Adrenal gland (tissue), 12 donors: ENCODE data around the gene SLC9C1. TPM values are rescaled to one million over a fixed set of nuclear protein-coding genes. Genes with fewer than 3 reads are reported as not detected.

ENCODE experiments used
- DNase-seq, 7 donors: peaks; one replicate each; pipeline ENCODE4 v3.0.0-alpha.2; 2019 to 2020
- H3K27ac ChIP-seq, 5 donors: fragments of 200-600 bp; sonication (generic) in 4 of 5; 1 replicate in 3 of 5; 2 replicates in 2 of 5; pipeline versions ENCODE4 v1.5.1 to v1.8.0; 2016 to 2020; ENCODE audit warnings: mild to moderate bottlenecking in 1 of 5
- H3K27me3 ChIP-seq: fragments of 200-600 bp; 2 replicates; pipeline ENCODE4 v1.8.0; 2021
- H3K36me3 ChIP-seq, 2 donors: fragments of 200-600 bp; replicated peaks in 1 of 2; 1 replicate in 1 of 2; 2 replicates in 1 of 2; pipeline versions ENCODE4 v1.5.1 to v1.8.0; 2018 to 2022
- H3K4me1 ChIP-seq, 2 donors: fragments of 200-600 bp; replicated peaks in 1 of 2; 1 replicate in 1 of 2; 2 replicates in 1 of 2; pipeline versions ENCODE4 v1.5.1 to v1.8.0; 2018 to 2021
- H3K4me3 ChIP-seq, 4 donors: fragments of 200-600 bp; sonication (generic) in 3 of 4; one replicate each; pipeline ENCODE4 v1.5.1; 2016 to 2018
- H3K9me3 ChIP-seq, 3 donors: fragments of 200-600 bp; sonication (generic) in 1 of 3; replicated peaks in 1 of 3; 1 replicate in 2 of 3; 2 replicates in 1 of 3; pipeline versions ENCODE4 v1.5.1 to v1.8.0; 2016 to 2021
- POLR2A ChIP-seq, 2 donors: fragments of 450-650 bp; IDR thresholded peaks; one replicate each; pipeline ENCODE4 v1.6.1; 2017; ENCODE audit warnings: antibody characterized with exemption in 2 of 2, mild to moderate bottlenecking in 2 of 2, moderate library complexity in 1 of 2
- WGBS, 4 donors: extraction: QIAGEN DNeasy Blood & Tissue Kit in 2 of 4; methylation state at CpG; one replicate each; pipeline versions ENCODE4 v1.1.5 to v1.1.7; 2013 to 2017; 5-methylcytosine and 5-hydroxymethylcytosine counted together
- intact Hi-C, 2 donors: fragments of 100-400 bp; cut with DNase I; formaldehyde crosslinking; loops; one replicate each; pipeline versions ENCODE4 v1.14.1 to v1.15.0; 2022 to 2023
- polyA plus RNA-seq, 3 donors: library from polyadenylated mRNA; stranded (reverse); fragments of 200-250 nt in 2 of 3; fragments of 350-450 nt in 1 of 3; fragmentation: Illumina TruSeq in 1 of 3; extraction: RNeasy Lipid Tissue Mini Kit (QIAGEN cat#74804) in 1 of 3; gene quantifications; one replicate each; pipeline ENCODE4 v1.2.3, GENCODE V29; 2013 to 2014
- total RNA-seq, 9 donors: library from RNA; depleted of rRNA in 4 of 9; stranded (reverse); fragments of >200 nt in 4 of 9; fragments of 120-200 nt in 1 of 9; fragmentation: NEBNext Ultra II Directional in 1 of 9; extraction: Animal tissue kit (Norgen Biotek cat#: 25700) in 1 of 9; gene quantifications; one replicate each; pipeline versions ENCODE4 v1.1.0 to v1.2.4, GENCODE V29; 2013 to 2023
- TF ChIP-seq, protein P1 (sequence below), 6 experiments: fragments of 450-650 bp in 4 of 6; fragments of 200-600 bp in 2 of 6; sonication (generic) in 1 of 6; IDR thresholded peaks; 1 replicate in 5 of 6; 2 replicates in 1 of 6; pipeline versions ENCODE4 v1.5.1 to v1.8.0; 2016 to 2021; ENCODE audit warnings: antibody characterized with exemption in 6 of 6, mild to moderate bottlenecking in 2 of 6, moderate library complexity in 1 of 6
- donor health status: healthy with polysubstance abuse.
- donor health status: Bipolar disorder and iron deficiency.
- donor health status: DM: yes; HTN: yes; CAD: no.
- donor health status: DM: no; HTN: no; CAD: no.
- donor health status: DM: no; HTN: no; CAD: no.
- donor health status: DM: yes; HTN: yes; CAD: no.

The SLC9C1 gene
- total and polyA plus RNA-seq, 12 donors: 0.72 TPM; not detected in 11

DNA sequence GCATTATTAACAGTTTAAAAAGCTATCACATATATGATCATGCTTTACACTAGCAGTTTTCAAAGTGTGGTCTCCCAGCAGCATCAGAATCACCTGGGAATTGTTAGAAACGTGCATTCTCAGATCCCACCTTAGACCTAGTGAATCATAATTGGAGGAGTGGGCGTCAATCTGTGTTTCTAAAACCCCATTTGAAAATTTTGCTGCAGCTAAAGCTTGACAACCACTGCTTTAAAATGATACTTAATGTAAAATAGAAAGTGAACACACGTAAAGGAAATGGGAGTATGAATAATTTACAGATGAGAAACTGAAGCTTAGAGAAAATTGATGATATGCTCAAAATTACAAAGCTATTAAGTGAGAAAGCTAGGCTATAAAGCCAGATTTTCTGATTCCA lies 62.3 kb downstream of the SLC9C1 start:
- WGBS, 4 donors: 75 to 82% (median 79%) methylated on average over 3 of the region's 3 CpGs
- intact Hi-C loops: no loop called here
- no peaks in the 10 kb centered on the region for H3K4me1 ChIP-seq
- no peaks in the 10 kb centered on the region for H3K36me3 ChIP-seq
- no peak for DNase-seq
- H3K27ac ChIP-seq: no peak overlapping the region
- H3K9me3 ChIP-seq: no peaks in the 10 kb centered on the region
- H3K4me3 ChIP-seq: no peak overlapping the region
- no peaks in the 10 kb centered on the region for H3K27me3 ChIP-seq
- TF ChIP-seq, protein P1, sequence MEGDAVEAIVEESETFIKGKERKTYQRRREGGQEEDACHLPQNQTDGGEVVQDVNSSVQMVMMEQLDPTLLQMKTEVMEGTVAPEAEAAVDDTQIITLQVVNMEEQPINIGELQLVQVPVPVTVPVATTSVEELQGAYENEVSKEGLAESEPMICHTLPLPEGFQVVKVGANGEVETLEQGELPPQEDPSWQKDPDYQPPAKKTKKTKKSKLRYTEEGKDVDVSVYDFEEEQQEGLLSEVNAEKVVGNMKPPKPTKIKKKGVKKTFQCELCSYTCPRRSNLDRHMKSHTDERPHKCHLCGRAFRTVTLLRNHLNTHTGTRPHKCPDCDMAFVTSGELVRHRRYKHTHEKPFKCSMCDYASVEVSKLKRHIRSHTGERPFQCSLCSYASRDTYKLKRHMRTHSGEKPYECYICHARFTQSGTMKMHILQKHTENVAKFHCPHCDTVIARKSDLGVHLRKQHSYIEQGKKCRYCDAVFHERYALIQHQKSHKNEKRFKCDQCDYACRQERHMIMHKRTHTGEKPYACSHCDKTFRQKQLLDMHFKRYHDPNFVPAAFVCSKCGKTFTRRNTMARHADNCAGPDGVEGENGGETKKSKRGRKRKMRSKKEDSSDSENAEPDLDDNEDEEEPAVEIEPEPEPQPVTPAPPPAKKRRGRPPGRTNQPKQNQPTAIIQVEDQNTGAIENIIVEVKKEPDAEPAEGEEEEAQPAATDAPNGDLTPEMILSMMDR (IDR thresholded peaks at IDR 0.05): no peak
- no peak for TF ChIP-seq POLR2A (IDR thresholded peaks at IDR 0.05)

DNA sequence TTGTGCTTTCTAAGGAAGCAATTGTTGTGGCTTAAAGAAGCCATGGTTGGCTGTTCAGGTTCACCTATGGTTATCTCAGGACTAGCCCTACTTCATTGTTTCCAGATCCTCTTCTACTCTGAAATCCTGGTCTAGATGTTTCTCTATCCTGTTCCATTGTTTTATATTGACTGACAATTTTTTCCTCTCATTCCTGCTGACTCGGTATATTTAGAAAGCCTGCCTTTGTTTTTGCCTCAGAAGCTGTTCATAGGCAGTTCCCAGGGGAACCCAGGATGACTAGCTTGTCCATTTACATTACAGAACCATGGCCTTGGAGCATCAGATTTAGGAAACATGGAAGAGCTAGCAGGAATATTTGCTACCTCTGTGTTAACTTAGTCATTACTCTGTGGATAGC lies 64.0 kb downstream of the SLC9C1 start:
- H3K4me1 ChIP-seq: no peaks in the 10 kb centered on the region
- DNase-seq: no peak
- 74 to 82% (median 80%) methylated on average over 1 of the region's 1 CpG for WGBS, 4 donors
- intact Hi-C loops: no loop called here
- no peaks in the 10 kb centered on the region for H3K36me3 ChIP-seq
- H3K9me3 ChIP-seq: no peaks in the 10 kb centered on the region
- H3K4me3 ChIP-seq: no peak overlapping the region
- H3K27ac ChIP-seq: no peak overlapping the region
- TF ChIP-seq, protein P1 (IDR thresholded peaks at IDR 0.05): no peak
- no peak for TF ChIP-seq POLR2A (IDR thresholded peaks at IDR 0.05)
- H3K27me3 ChIP-seq: no peaks in the 10 kb centered on the region

DNA sequence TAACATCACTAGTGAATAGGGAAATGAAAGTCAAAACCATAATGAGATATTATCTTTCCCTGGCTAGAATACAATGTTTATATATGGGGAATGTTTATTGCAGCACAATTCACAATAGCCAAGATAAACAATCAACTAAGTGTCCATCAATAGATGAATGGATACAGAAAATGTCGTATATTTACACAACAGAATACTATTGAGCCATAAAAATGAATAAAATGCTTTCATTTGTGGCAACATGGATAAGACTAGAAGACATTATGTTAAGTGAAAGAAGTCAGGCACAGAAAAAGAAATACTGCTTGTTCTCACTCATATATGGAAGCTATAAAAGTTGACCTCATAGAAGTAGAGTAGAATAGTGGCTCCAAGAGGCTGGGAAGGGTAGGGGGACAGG lies 65.2 kb downstream of the SLC9C1 start:
- DNase-seq: no peak
- no peak for TF ChIP-seq POLR2A (IDR thresholded peaks at IDR 0.05)
- TF ChIP-seq, protein P1 (IDR thresholded peaks at IDR 0.05): no peak
- Histone ChIP-seq H3K4me3 (no peak overlapping the region), H3K36me3 (no peaks in the 10 kb centered on the region), H3K27ac (no peak overlapping the region), H3K9me3 (no peaks in the 10 kb centered on the region), H3K27me3 (no peaks in the 10 kb centered on the region), H3K4me1 (no peaks in the 10 kb centered on the region)
- intact Hi-C loops: no loop called here
- 64 to 83% (median 74%) methylated on average over 1 of the region's 1 CpG for WGBS, 4 donors

DNA sequence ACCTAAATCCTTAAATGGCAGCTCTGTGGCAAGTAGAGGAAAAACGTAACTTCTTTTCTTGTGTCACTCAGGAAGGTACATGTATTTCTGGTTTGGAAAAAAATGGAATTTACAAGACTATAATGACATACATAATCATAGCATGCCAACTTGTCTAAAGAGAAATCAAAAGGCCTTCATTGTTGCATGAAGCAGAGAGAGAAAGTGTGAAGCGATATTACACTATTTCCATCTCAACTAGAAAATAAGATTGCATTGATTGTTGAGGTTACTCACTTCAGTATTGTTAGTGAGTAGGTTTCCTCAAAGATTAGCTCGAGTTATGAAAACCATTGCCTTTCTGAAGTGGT lies 93.7 kb downstream of the SLC9C1 start:
- Histone ChIP-seq H3K4me3 (no peak overlapping the region), H3K9me3 (no peaks in the 10 kb centered on the region), H3K36me3 (no peaks in the 10 kb centered on the region), H3K27me3 (no peaks in the 10 kb centered on the region), H3K27ac (no peak overlapping the region), H3K4me1 (no peaks in the 10 kb centered on the region)
- intact Hi-C loops: no loop called here
- no peak for TF ChIP-seq POLR2A (IDR thresholded peaks at IDR 0.05)
- TF ChIP-seq, protein P1 (IDR thresholded peaks at IDR 0.05): no peak
- WGBS, 4 donors: 75 to 89% (median 84%) methylated on average over 3 of the region's 3 CpGs
- no peak for DNase-seq
